Measurements from ENCODE around the gene ADGRG7.
"Not testable (repeated sequence)": the region's sequence is repeated elsewhere in the genome, so short reads cannot be mapped to it uniquely, and the experiment has no call there.

Gene ADGRG7

DNA sequence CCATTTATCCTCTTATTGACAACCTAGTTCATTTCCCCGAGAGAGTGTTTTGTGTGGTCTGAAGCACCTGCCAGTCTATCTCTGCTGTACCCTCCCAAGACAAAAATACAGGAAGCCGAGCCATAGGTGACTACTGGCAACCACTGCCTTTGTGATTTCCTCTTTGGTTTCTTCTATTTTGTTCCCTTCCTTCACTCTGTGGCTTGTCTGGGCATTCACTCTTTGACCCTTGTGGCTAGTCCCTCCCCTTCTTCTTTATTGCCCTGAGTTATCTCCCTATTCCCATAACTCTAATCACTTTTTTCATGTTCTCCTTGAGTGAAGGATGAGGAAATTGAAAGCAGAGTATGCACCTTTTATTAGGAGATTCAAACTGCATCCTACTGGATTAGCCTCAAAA lies at the start of gene ADGRG7:
Gene ADGRG7 (plus strand): TSS at position 297 of the 400 bp plus-strand sequence. CDS start 256 bp downstream, outside the sequence.
- Mint-ChIP-seq H3K4me3 (no peak within 1 kb of the TSS), H3K36me3 (ENCODE audit: low read depth) (no peaks in the 10 kb centered on the region), H3K4me1 (ENCODE audit: low read depth) (peaks cover 15% of the 10 kb centered on the region), H3K9me3 (no peaks in the 10 kb centered on the region), H3K27ac (no peak within 1 kb of the TSS), H3K27me3 (ENCODE audit: low read depth) (peaks cover 29% of the 10 kb centered on the region)
- no peak for DNase-seq (ENCODE audit: low spot score)

- Mint-ChIP-seq H3K36me3 (ENCODE audit: low read depth) (no peaks in the 10 kb centered on the region), H3K9me3 (no peaks in the 10 kb centered on the region), H3K27ac (no peak overlapping the region), H3K4me1 (ENCODE audit: low read depth) (peaks cover 4% of the 10 kb centered on the region), H3K27me3 (ENCODE audit: low read depth) (no peaks in the 10 kb centered on the region), H3K4me3 (no peak overlapping the region)
- no peak for DNase-seq (ENCODE audit: low spot score)
These were observed 49.0 kb upstream of the ADGRG7 start for GRCh38 chr3:100560426-100560825.

- DNase-seq (ENCODE audit: low spot score): no peak
- no peaks in the 10 kb centered on the region for H3K27me3 Mint-ChIP-seq (ENCODE audit: low read depth)
- H3K9me3 Mint-ChIP-seq: no peaks in the 10 kb centered on the region
- H3K36me3 Mint-ChIP-seq (ENCODE audit: low read depth): no peaks in the 10 kb centered on the region
- no peak overlapping the region for H3K4me3 Mint-ChIP-seq
- H3K4me1 Mint-ChIP-seq (ENCODE audit: low read depth): peaks cover 3% of the 10 kb centered on the region
- H3K27ac Mint-ChIP-seq: no peak overlapping the region
These were observed 47.8 kb upstream of the ADGRG7 start for GRCh38 chr3:100561459-100562158.

DNA sequence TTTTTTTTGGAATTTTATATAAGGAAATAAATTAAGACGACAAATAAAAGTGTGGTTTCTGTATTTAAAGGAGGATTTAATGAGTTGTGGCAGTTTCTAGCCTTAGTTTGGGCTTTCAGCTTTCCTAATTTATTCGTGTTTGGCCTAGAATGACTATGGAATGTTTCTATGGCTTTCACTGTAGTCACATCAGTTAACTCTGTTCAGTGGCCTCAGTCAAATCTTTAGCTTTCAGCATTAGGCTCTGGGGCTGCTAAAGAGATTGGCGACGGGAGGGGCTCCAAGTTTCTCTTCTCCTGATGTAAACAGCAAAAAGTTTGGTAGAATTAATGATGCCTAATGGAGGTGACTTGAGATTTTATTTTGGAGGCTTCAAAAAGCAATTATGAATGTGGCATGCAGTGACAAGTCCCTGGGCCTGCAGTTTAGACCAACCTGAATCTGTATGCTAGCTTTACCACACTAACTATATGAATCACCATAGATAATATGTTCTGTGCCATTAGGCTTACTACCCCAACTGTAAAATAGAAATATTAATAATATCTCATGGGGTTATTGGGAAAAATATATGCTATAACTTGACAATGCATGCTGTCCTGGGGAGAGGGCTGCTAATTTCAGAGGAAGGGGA lies 47.1 kb upstream of the ADGRG7 start:
- Mint-ChIP-seq H3K4me1 (ENCODE audit: low read depth) (no peaks in the 10 kb centered on the region), H3K27ac (no peak overlapping the region), H3K4me3 (no peak overlapping the region), H3K9me3 (no peaks in the 10 kb centered on the region), H3K27me3 (ENCODE audit: low read depth) (no peaks in the 10 kb centered on the region), H3K36me3 (ENCODE audit: low read depth) (no peaks in the 10 kb centered on the region)
- DNase-seq (ENCODE audit: low spot score): no peak

- Mint-ChIP-seq H3K27ac (no peak overlapping the region), H3K4me3 (no peak overlapping the region), H3K4me1 (ENCODE audit: low read depth) (no peaks in the 10 kb centered on the region)
These were observed 46.2 kb upstream of the ADGRG7 start for GRCh38 chr3:100563228-100563627.

DNA sequence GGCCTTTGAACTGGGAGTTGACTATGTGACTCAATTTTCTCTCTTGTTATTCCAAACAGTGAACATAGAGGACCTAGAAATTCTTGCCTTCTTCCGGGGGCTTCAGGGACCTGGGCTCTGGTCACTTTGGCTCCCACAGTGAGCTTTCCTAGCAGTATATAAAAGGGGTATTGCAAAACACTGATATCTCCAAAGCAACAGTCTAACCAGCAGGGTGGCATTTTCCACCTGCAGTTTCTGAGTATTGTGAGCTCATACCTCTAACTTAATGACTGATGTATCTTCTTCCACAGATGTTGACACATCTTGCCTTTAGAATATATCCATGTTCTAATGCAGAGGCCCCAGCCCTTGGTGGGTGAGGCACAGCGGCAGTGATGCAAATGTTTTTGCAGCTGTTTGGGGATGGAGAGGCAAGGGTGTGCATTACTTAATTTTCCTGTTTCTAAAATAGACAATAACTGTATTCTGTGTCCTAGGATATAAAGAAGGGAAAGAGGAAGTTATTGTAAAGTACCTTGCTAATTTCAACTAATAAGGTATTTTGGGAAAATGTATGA lies 45.7 kb upstream of the ADGRG7 start:
- Mint-ChIP-seq H3K27ac (no peak overlapping the region), H3K9me3 (no peaks in the 10 kb centered on the region), H3K4me3 (no peak overlapping the region), H3K27me3 (ENCODE audit: low read depth) (no peaks in the 10 kb centered on the region), H3K36me3 (ENCODE audit: low read depth) (no peaks in the 10 kb centered on the region), H3K4me1 (ENCODE audit: low read depth) (no peaks in the 10 kb centered on the region)
- no peak for DNase-seq (ENCODE audit: low spot score)

More at GRCh38 chr3:100563228-100563627, 46.2 kb upstream of the ADGRG7 start:
- no peaks in the 10 kb centered on the region for H3K27me3 Mint-ChIP-seq (ENCODE audit: low read depth)
- H3K36me3 Mint-ChIP-seq (ENCODE audit: low read depth): no peaks in the 10 kb centered on the region
- no peak for DNase-seq (ENCODE audit: low spot score)
- H3K9me3 Mint-ChIP-seq: no peaks in the 10 kb centered on the region

DNA sequence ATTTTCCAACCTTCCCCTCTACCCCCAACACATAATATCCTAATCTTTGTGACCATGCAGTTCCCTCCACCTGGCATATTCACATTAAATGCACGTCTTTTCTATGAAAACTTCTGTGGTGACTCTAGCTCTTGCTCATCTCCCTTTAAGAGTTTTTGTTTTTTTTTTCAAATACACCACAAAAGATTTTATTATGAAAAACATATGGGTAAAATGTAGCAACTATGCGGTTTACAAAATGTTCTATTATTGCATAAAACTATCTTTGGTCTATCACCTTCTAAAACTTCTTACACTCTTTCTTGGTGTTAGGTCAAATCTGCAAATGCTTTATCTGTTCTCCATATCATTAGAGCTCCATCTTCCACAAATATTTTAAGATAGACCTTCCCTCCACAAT lies 38.6 kb upstream of the ADGRG7 start:
- H3K27me3 Mint-ChIP-seq (ENCODE audit: low read depth): peaks cover 2% of the 10 kb centered on the region
- H3K27ac Mint-ChIP-seq: no peak overlapping the region
- H3K4me3 Mint-ChIP-seq: no peak overlapping the region
- DNase-seq (ENCODE audit: low spot score): no peak
- H3K36me3 Mint-ChIP-seq (ENCODE audit: low read depth): no peaks in the 10 kb centered on the region
- H3K9me3 Mint-ChIP-seq: no peaks in the 10 kb centered on the region
- H3K4me1 Mint-ChIP-seq (ENCODE audit: low read depth): no peaks in the 10 kb centered on the region

- Mint-ChIP-seq H3K4me3 (no peak overlapping the region), H3K4me1 (ENCODE audit: low read depth) (no peaks in the 10 kb centered on the region)
These were observed 34.9 kb upstream of the ADGRG7 start for GRCh38 chr3:100574536-100574935.

GRCh38 chr3:100575704-100576103 lies 33.7 kb upstream of the ADGRG7 start:
- Mint-ChIP-seq H3K4me3 (no peak overlapping the region), H3K9me3 (no peaks in the 10 kb centered on the region), H3K27ac (no peak overlapping the region), H3K4me1 (ENCODE audit: low read depth) (no peaks in the 10 kb centered on the region), H3K36me3 (ENCODE audit: low read depth) (no peaks in the 10 kb centered on the region), H3K27me3 (ENCODE audit: low read depth) (peaks cover 6% of the 10 kb centered on the region)
- no peak for DNase-seq (ENCODE audit: low spot score)

More at GRCh38 chr3:100574536-100574935, 34.9 kb upstream of the ADGRG7 start:
- no peaks in the 10 kb centered on the region for H3K9me3 Mint-ChIP-seq
- H3K27me3 Mint-ChIP-seq (ENCODE audit: low read depth): no peaks in the 10 kb centered on the region
- no peaks in the 10 kb centered on the region for H3K36me3 Mint-ChIP-seq (ENCODE audit: low read depth)
- H3K27ac Mint-ChIP-seq: no peak overlapping the region
- no peak for DNase-seq (ENCODE audit: low spot score)

DNA sequence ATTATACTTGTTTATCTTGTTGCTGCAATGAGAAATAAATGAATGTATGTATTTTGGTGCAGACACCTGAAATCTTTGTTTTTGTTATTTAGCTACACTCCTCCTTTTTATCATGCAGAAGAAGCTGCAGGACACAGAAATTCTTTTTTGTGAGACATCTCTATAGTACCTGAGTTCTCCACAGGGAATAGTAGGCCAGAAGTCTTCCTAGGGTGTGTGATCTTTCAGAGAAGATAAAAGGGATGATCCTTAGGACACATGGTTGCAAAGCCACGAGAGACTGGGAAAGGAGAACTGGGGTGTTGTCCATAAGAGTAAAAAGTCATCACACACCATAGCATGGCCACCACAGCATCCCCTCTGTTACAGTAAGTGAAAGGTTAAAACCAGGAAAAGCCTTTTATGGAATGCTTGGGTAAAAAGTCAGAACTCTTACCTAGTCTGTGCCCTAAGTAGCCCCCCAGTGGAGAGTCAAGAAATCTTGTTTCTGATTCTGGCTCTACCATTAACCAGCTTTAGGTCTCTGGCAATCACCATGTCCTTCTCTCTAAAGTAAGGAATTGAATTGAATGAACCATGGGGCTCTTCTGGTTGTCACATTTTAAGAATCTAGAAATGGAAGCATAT lies 31.9 kb upstream of the ADGRG7 start:
- Mint-ChIP-seq H3K4me1 (ENCODE audit: low read depth) (no peaks in the 10 kb centered on the region), H3K27me3 (ENCODE audit: low read depth) (peaks cover 9% of the 10 kb centered on the region), H3K27ac (no peak overlapping the region), H3K36me3 (ENCODE audit: low read depth) (no peaks in the 10 kb centered on the region), H3K4me3 (no peak overlapping the region), H3K9me3 (no peaks in the 10 kb centered on the region)
- no peak for DNase-seq (ENCODE audit: low spot score)

DNA sequence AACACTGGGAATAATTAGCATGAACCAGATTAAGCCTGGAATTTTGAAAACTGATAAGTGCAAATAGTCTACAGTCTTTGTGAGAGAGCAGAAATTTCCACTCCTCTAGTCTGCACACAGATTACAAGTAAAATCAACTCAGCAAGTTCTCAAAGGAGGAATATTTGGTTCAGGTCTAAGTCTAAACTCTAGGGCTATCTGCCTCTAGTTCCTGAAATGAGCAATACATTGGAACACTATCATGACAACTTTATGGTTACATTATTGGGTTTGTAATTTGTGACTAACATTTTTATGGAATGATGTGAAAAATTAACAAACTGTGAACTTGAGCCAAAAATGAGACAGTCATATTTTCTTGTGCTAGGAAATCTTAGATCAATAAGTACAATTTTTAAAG lies 30.8 kb upstream of the ADGRG7 start:
- Mint-ChIP-seq H3K27me3 (ENCODE audit: low read depth) (peaks cover 12% of the 10 kb centered on the region), H3K4me1 (ENCODE audit: low read depth) (no peaks in the 10 kb centered on the region)

DNA sequence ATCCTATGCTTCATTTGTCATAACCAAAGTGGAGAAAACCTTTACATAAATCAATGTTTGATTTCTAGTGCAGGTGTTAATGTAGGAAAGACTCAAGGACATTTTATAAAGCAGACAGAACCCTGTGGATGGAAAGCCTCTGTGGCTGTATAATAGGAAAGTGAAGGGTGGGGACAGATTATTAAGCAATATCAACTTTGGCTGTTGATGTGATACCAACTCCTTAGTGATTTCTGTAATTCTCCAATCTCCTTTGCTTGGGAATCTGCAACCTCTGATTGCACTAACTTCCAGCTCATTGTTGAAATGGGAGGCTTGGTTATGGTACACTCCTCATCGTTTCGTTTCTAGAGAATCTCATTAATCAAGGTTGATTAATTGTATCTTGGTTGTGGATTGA lies 29.3 kb upstream of the ADGRG7 start:
- Mint-ChIP-seq H3K9me3 (no peaks in the 10 kb centered on the region), H3K36me3 (ENCODE audit: low read depth) (no peaks in the 10 kb centered on the region), H3K4me3 (no peak overlapping the region), H3K27me3 (ENCODE audit: low read depth) (peaks cover 12% of the 10 kb centered on the region), H3K27ac (no peak overlapping the region), H3K4me1 (ENCODE audit: low read depth) (no peaks in the 10 kb centered on the region)
- DNase-seq (ENCODE audit: low spot score): no peak

More for the DNA sequence above, 30.8 kb upstream of the ADGRG7 start:
- no peaks in the 10 kb centered on the region for H3K9me3 Mint-ChIP-seq
- DNase-seq (ENCODE audit: low spot score): no peak
- no peak overlapping the region for H3K4me3 Mint-ChIP-seq
- H3K36me3 Mint-ChIP-seq (ENCODE audit: low read depth): no peaks in the 10 kb centered on the region
- no peak overlapping the region for H3K27ac Mint-ChIP-seq

- no peak for DNase-seq (ENCODE audit: low spot score)
- no peak overlapping the region for H3K27ac Mint-ChIP-seq
- H3K9me3 Mint-ChIP-seq: no peaks in the 10 kb centered on the region
- no peaks in the 10 kb centered on the region for H3K4me1 Mint-ChIP-seq (ENCODE audit: low read depth)
- H3K36me3 Mint-ChIP-seq (ENCODE audit: low read depth): no peaks in the 10 kb centered on the region
- no peak overlapping the region for H3K4me3 Mint-ChIP-seq
- H3K27me3 Mint-ChIP-seq (ENCODE audit: low read depth): peaks cover 12% of the 10 kb centered on the region
These were observed 27.8 kb upstream of the ADGRG7 start for GRCh38 chr3:100581650-100582049.

- not testable (repeated sequence) for DNase-seq (ENCODE audit: low spot score); H3K4me3 Mint-ChIP-seq; H3K27ac Mint-ChIP-seq; H3K9me3 Mint-ChIP-seq; H3K4me1 Mint-ChIP-seq (ENCODE audit: low read depth); H3K36me3 Mint-ChIP-seq (ENCODE audit: low read depth)
- H3K27me3 Mint-ChIP-seq (ENCODE audit: low read depth): peaks cover 12% of the 10 kb centered on the region
These were observed 27.2 kb upstream of the ADGRG7 start for GRCh38 chr3:100582157-100582556.

All from T-helper 2 cell treated with Interferon-gamma antibody and Interleukin-4, amounts not matched to agents 5 μg/mL and 100 μg/mL, for 36 hours (primary cell).